Bronchial epithelial cell (primary cell): ENCODE data around the gene PIGR. TPM values are rescaled to one million over a fixed set of nuclear protein-coding genes. Genes with fewer than 3 reads are reported as not detected.
A peak's percentile ranks its signal among the peaks of the same experiment; 100 is the strongest.

ENCODE experiments used
- DNase-seq: peaks from one replicate; pipeline ENCODE4 v3.0.0-alpha.2; 2010; ENCODE audit warnings: low read depth
- FAIRE-seq: peaks from 2 replicates; lab custom pipeline; 2011; peaks lifted over from hg19 to GRCh38; lab: Jason Lieb, UNC
- H3K27me3 ChIP-seq: 2 replicates; pipeline ENCODE4 v1.5.1; 2011; ENCODE audit warnings: low read length; ENCODE audit not compliant: control insufficient read depth, insufficient read depth
- H3K36me3 ChIP-seq: 2 replicates; pipeline ENCODE4 v1.5.1; 2011; ENCODE audit warnings: low read length; ENCODE audit not compliant: control insufficient read depth, insufficient read depth
- H3K4me3 ChIP-seq: 2 replicates; pipeline ENCODE4 v1.5.1; 2011; ENCODE audit warnings: mild to moderate bottlenecking, low read depth, low read length, control low read depth
- CTCF ChIP-seq: IDR thresholded peaks from 2 replicates; pipeline ENCODE4 v1.5.1; 2011; ENCODE audit warnings: mild to moderate bottlenecking, moderate library complexity, low read length, control low read depth, inconsistent platforms; ENCODE audit not compliant: insufficient read depth, severe bottlenecking
- total RNA-seq: library from RNA; depleted of rRNA; stranded (reverse); fragments of >200 nt; gene quantifications from 2 replicates; pipeline ENCODE4 v1.2.1, GENCODE V29; 2014

PIGR gene
- total RNA-seq, 1 donor from 2014 or later, result under 0.01 TPM

GRCh38 chr1:206891412-206891811 is 54.9 kb downstream of the PIGR start:
- H3K27me3 ChIP-seq, result no peaks in the 10 kb centered on the region
- H3K36me3 ChIP-seq, result no peaks in the 10 kb centered on the region
- FAIRE-seq (no peak), DNase-seq (peak; percentile 73)
- no peak overlapping the region for H3K4me3 ChIP-seq
- no peak for TF ChIP-seq CTCF

- no peaks in the 10 kb centered on the region for H3K36me3 ChIP-seq
- peak; percentile 97 for DNase-seq
- no peak for FAIRE-seq
- no peaks in the 10 kb centered on the region for H3K27me3 ChIP-seq
- no peak overlapping the region for H3K4me3 ChIP-seq
- no peak for TF ChIP-seq CTCF
Observed at GRCh38 chr1:206890125-206891060, 55.9 kb downstream of the PIGR start.

GRCh38 chr1:206887701-206888100 is 58.6 kb downstream of the PIGR start:
- TF ChIP-seq CTCF, result no peak
- Histone ChIP-seq H3K27me3 (no peaks in the 10 kb centered on the region), H3K36me3 (no peaks in the 10 kb centered on the region), H3K4me3 (no peak overlapping the region)
- FAIRE-seq (no peak), DNase-seq (peak; percentile 80)

GRCh38 chr1:206886831-206887230 is 59.4 kb downstream of the PIGR start:
- no peak for FAIRE-seq
- TF ChIP-seq CTCF, result no peak

GRCh38 chr1:206885341-206886060 is 60.8 kb downstream of the PIGR start:
- H3K4me3 ChIP-seq, result no peak overlapping the region
- H3K27me3 ChIP-seq, result no peaks in the 10 kb centered on the region
- DNase-seq (peak; percentile 95), FAIRE-seq (no peak)
- TF ChIP-seq CTCF, result no peak
- no peaks in the 10 kb centered on the region for H3K36me3 ChIP-seq

More at GRCh38 chr1:206886831-206887230, 59.4 kb downstream of the PIGR start:
- Histone ChIP-seq H3K4me3 (no peak overlapping the region), H3K36me3 (no peaks in the 10 kb centered on the region), H3K27me3 (no peaks in the 10 kb centered on the region)
- no peak for DNase-seq
